ENCODE results near the gene CDYL2.

CDYL2 gene

DNA sequence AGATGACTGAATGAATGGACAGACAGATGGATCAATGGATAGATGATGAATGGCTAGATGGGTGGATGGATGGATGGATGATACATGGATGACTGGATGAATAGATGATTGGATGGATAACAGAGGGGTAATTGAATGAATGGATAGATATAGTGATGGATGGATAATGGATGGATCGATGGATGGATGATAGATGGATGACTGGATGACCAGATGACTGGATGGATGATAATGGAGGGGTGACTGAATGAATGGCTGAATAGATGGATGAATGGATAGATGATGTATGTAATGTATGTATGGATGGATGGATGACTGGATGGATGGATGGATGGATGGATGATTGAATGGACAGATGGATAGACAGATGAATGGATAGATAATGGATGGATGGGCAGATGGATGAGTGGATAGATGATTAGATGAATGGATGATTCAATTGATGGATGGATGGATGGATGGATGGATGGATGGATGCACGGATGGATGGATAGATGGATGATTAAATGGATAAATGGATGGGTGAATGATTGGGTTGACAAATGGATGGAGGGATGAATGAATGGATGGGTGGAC is 87.7 kb downstream of the CDYL2 start:
- Histone ChIP-seq H2BK12ac (ENCODE audit: low read length) (no peak overlapping the region), H3K9me3 (replicated peaks in 1 of 2; ENCODE audit: control insufficient read depth in 2 of 2, insufficient read depth in 1 of 2, low read depth in 1 of 2, low read length in 2 of 2) (no peaks in the 10 kb centered on the region), H3K4me2 (ENCODE audit: insufficient read depth, low read length, poor library complexity, severe bottlenecking) (no peak overlapping the region), H2BK15ac (ENCODE audit: low read length) (no peak overlapping the region), H3K4me1 (ENCODE audit: control insufficient read depth in 2 of 2, insufficient read depth in 1 of 2, low read depth in 1 of 2, low read length in 2 of 2) (peaks cover 0 to 6% of the 10 kb centered on the region in 2 donors), H2BK120ac (ENCODE audit: low read depth, low read length) (no peak overlapping the region), H2BK5ac (ENCODE audit: low read length) (no peak overlapping the region), H3K9ac (ENCODE audit: low read depth, low read length, poor library complexity) (no peak overlapping the region), H3K79me1 (ENCODE audit: low read depth, low read length) (no peaks in the 10 kb centered on the region), H3K4ac (ENCODE audit: low read length) (no peak overlapping the region), H3K18ac (ENCODE audit: low read length) (no peak overlapping the region), H2AFZ (ENCODE audit: low read length) (no peak overlapping the region), H3K14ac (ENCODE audit: low read length) (no peak overlapping the region), H2AK5ac (ENCODE audit: low read depth, low read length) (no peak overlapping the region), H3K23ac (ENCODE audit: low read depth, low read length, poor library complexity) (no peak overlapping the region), H4K91ac (ENCODE audit: low read depth, low read length, poor library complexity) (no peak overlapping the region), H3K27ac (replicated peaks; ENCODE audit: low read length) (no peak overlapping the region), H3K27me3 (ENCODE audit: control insufficient read depth in 3 of 3, insufficient read depth in 3 of 3, low read depth in 1 of 3, low read length in 3 of 3) (no peaks in the 10 kb centered on the region), H4K8ac (ENCODE audit: low read depth, low read length) (no peak overlapping the region), H3K4me3 (ENCODE audit: low read length in 2 of 2) (no peak overlapping the region), H3K36me3 (replicated peaks in 1 of 2; ENCODE audit: control insufficient read depth in 2 of 2, insufficient read depth in 2 of 2, low read length in 2 of 2) (no peaks in the 10 kb centered on the region)
- WGBS, 2 donors (ENCODE audit: extremely low coverage in 2 of 2, insufficient read length in 2 of 2, insufficient replicate concordance in 1 of 2): 100% methylated on average over 2 of the region's 2 CpGs; no CpG with 5 or more reads in 1 of the 2 donors
- no peak for DNase-seq (ENCODE audit: low spot score)

DNA sequence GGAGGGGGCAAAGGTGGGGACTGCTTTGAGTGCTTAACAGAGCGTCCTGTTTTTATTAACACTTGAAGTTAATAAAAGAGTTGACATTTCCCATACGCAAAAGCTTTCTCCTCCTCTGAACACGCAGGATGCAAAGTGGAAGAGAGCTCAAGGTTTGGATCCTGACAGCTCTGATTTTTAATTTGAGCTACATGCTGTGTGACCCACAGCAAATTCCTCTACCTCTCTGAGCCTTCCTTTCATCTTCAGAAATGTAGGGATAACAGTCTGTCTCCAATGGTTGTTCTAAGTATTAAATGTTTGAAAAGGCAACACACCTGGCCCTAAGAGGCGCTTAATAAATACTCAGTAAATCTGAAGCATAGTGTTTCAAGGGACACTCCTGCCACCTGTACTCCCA is 93.0 kb downstream of the CDYL2 start:
- H3K14ac ChIP-seq (ENCODE audit: low read length): no peak overlapping the region
- H3K9ac ChIP-seq (ENCODE audit: low read depth, low read length, poor library complexity): no peak overlapping the region
- no peaks in the 10 kb centered on the region for H3K79me1 ChIP-seq (ENCODE audit: low read depth, low read length)
- no peak overlapping the region for H2BK120ac ChIP-seq (ENCODE audit: low read depth, low read length)
- no CpG with 5 or more reads among the region's 4 CpGs for WGBS, 2 donors (ENCODE audit: extremely low coverage in 2 of 2, insufficient read length in 2 of 2, insufficient replicate concordance in 1 of 2)
- no peak overlapping the region for H3K4ac ChIP-seq (ENCODE audit: low read length)
- no peaks in the 10 kb centered on the region for H3K27me3 ChIP-seq (ENCODE audit: control insufficient read depth in 3 of 3, insufficient read depth in 3 of 3, low read depth in 1 of 3, low read length in 3 of 3)
- H4K91ac ChIP-seq (ENCODE audit: low read depth, low read length, poor library complexity): no peak overlapping the region
- no peaks in the 10 kb centered on the region for H3K9me3 ChIP-seq (replicated peaks in 1 of 2; ENCODE audit: control insufficient read depth in 2 of 2, insufficient read depth in 1 of 2, low read depth in 1 of 2, low read length in 2 of 2)
- no peak overlapping the region for H3K4me3 ChIP-seq (ENCODE audit: low read length in 2 of 2)
- DNase-seq (ENCODE audit: low spot score): no peak
- no peaks in the 10 kb centered on the region for H3K4me1 ChIP-seq (ENCODE audit: control insufficient read depth in 2 of 2, insufficient read depth in 1 of 2, low read depth in 1 of 2, low read length in 2 of 2)
- no peak overlapping the region for H4K8ac ChIP-seq (ENCODE audit: low read depth, low read length)
- H3K36me3 ChIP-seq (replicated peaks in 1 of 2; ENCODE audit: control insufficient read depth in 2 of 2, insufficient read depth in 2 of 2, low read length in 2 of 2): no peaks in the 10 kb centered on the region
- H3K4me2 ChIP-seq (ENCODE audit: insufficient read depth, low read length, poor library complexity, severe bottlenecking): no peak overlapping the region
- H2AFZ ChIP-seq (ENCODE audit: low read length): no peak overlapping the region
- no peak overlapping the region for H2BK15ac ChIP-seq (ENCODE audit: low read length)
- H3K23ac ChIP-seq (ENCODE audit: low read depth, low read length, poor library complexity): no peak overlapping the region
- no peak overlapping the region for H3K18ac ChIP-seq (ENCODE audit: low read length)
- no peak overlapping the region for H2AK5ac ChIP-seq (ENCODE audit: low read depth, low read length)
- H3K27ac ChIP-seq (replicated peaks; ENCODE audit: low read length): no peak overlapping the region
- H2BK12ac ChIP-seq (ENCODE audit: low read length): no peak overlapping the region
- H2BK5ac ChIP-seq (ENCODE audit: low read length): no peak overlapping the region

DNA sequence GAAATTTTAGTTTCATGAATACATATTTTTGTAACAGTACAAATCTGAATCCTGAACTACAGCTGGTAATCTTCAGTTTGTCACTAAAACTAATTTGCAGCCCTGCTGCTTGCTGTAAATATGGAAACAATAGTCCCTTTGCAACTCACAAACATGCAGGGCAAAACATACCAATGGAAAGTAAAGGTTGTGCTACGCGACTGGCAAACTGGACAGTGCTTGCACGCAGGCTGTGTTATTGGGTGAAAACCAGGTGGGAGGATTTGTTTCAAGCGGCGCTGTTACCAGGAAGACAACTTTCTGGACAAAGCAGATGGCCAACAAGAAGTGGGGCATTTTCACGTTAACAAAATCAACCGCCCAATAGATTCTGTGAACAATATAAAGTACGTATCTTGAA is 93.5 kb downstream of the CDYL2 start:
- Histone ChIP-seq H3K9ac (ENCODE audit: low read depth, low read length, poor library complexity) (no peak overlapping the region), H4K8ac (ENCODE audit: low read depth, low read length) (no peak overlapping the region), H2BK15ac (ENCODE audit: low read length) (no peak overlapping the region), H3K4me3 (ENCODE audit: low read length in 2 of 2) (no peak overlapping the region), H2AK5ac (ENCODE audit: low read depth, low read length) (no peak overlapping the region), H4K91ac (ENCODE audit: low read depth, low read length, poor library complexity) (no peak overlapping the region), H2BK120ac (ENCODE audit: low read depth, low read length) (no peak overlapping the region), H3K79me1 (ENCODE audit: low read depth, low read length) (no peaks in the 10 kb centered on the region), H2AFZ (ENCODE audit: low read length) (no peak overlapping the region), H3K27ac (replicated peaks; ENCODE audit: low read length) (no peak overlapping the region), H3K4me1 (ENCODE audit: control insufficient read depth in 2 of 2, insufficient read depth in 1 of 2, low read depth in 1 of 2, low read length in 2 of 2) (no peaks in the 10 kb centered on the region), H3K9me3 (replicated peaks in 1 of 2; ENCODE audit: control insufficient read depth in 2 of 2, insufficient read depth in 1 of 2, low read depth in 1 of 2, low read length in 2 of 2) (no peaks in the 10 kb centered on the region), H3K4ac (ENCODE audit: low read length) (no peak overlapping the region), H3K27me3 (ENCODE audit: control insufficient read depth in 3 of 3, insufficient read depth in 3 of 3, low read depth in 1 of 3, low read length in 3 of 3) (no peaks in the 10 kb centered on the region), H2BK5ac (ENCODE audit: low read length) (no peak overlapping the region), H3K4me2 (ENCODE audit: insufficient read depth, low read length, poor library complexity, severe bottlenecking) (no peak overlapping the region), H3K23ac (ENCODE audit: low read depth, low read length, poor library complexity) (no peak overlapping the region), H3K36me3 (replicated peaks in 1 of 2; ENCODE audit: control insufficient read depth in 2 of 2, insufficient read depth in 2 of 2, low read length in 2 of 2) (no peaks in the 10 kb centered on the region), H2BK12ac (ENCODE audit: low read length) (no peak overlapping the region), H3K14ac (ENCODE audit: low read length) (no peak overlapping the region), H3K18ac (ENCODE audit: low read length) (no peak overlapping the region)
- no CpG with 5 or more reads among the region's 8 CpGs for WGBS, 2 donors (ENCODE audit: extremely low coverage in 2 of 2, insufficient read length in 2 of 2, insufficient replicate concordance in 1 of 2)
- no peak for DNase-seq (ENCODE audit: low spot score)

DNA sequence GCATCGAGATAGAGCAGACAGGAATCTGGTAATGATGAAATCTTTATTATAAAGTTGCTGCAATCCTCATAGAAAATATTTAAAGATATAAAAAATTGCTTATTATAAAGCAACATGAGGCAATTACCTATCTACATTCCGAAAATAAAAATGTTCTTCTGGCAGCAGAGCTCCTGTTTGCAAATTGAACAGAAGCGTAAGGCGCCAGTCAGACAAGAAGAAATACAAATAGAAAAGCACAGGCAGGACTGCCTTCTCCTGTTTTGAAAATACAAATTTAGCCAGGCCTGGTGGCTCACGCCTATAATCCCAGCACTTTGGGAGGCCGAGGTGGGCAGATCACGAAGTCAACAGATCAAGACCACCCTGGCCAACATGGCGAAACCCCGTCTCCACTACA is 95.6 kb downstream of the CDYL2 start:
- Histone ChIP-seq H3K9ac (ENCODE audit: low read depth, low read length, poor library complexity) (no peak overlapping the region), H2BK15ac (ENCODE audit: low read length) (no peak overlapping the region), H3K27me3 (ENCODE audit: control insufficient read depth in 3 of 3, insufficient read depth in 3 of 3, low read depth in 1 of 3, low read length in 3 of 3) (no peaks in the 10 kb centered on the region), H2BK12ac (ENCODE audit: low read length) (no peak overlapping the region), H3K4me2 (ENCODE audit: insufficient read depth, low read length, poor library complexity, severe bottlenecking) (no peak overlapping the region), H3K4me1 (ENCODE audit: control insufficient read depth in 2 of 2, insufficient read depth in 1 of 2, low read depth in 1 of 2, low read length in 2 of 2) (no peaks in the 10 kb centered on the region), H3K14ac (ENCODE audit: low read length) (no peak overlapping the region), H3K4ac (ENCODE audit: low read length) (no peak overlapping the region), H3K23ac (ENCODE audit: low read depth, low read length, poor library complexity) (no peak overlapping the region), H3K79me1 (ENCODE audit: low read depth, low read length) (no peaks in the 10 kb centered on the region), H4K8ac (ENCODE audit: low read depth, low read length) (no peak overlapping the region), H2BK120ac (ENCODE audit: low read depth, low read length) (no peak overlapping the region), H2AK5ac (ENCODE audit: low read depth, low read length) (no peak overlapping the region), H3K4me3 (ENCODE audit: low read length in 2 of 2) (no peak overlapping the region), H3K9me3 (replicated peaks in 1 of 2; ENCODE audit: control insufficient read depth in 2 of 2, insufficient read depth in 1 of 2, low read depth in 1 of 2, low read length in 2 of 2) (no peaks in the 10 kb centered on the region), H3K36me3 (replicated peaks in 1 of 2; ENCODE audit: control insufficient read depth in 2 of 2, insufficient read depth in 2 of 2, low read length in 2 of 2) (no peaks in the 10 kb centered on the region), H3K27ac (replicated peaks; ENCODE audit: low read length) (no peak overlapping the region), H4K91ac (ENCODE audit: low read depth, low read length, poor library complexity) (no peak overlapping the region), H3K18ac (ENCODE audit: low read length) (no peak overlapping the region), H2AFZ (ENCODE audit: low read length) (no peak overlapping the region), H2BK5ac (ENCODE audit: low read length) (no peak overlapping the region)
- WGBS, 2 donors (ENCODE audit: extremely low coverage in 2 of 2, insufficient read length in 2 of 2, insufficient replicate concordance in 1 of 2): no CpG with 5 or more reads among the region's 9 CpGs
- DNase-seq (ENCODE audit: low spot score): no peak

Measured in neuronal stem cell (in vitro differentiated cells).